T47D (cell line): ENCODE results near the gene MAGEB4.

ENCODE experiments used
- DNase-seq, 2 experiments: peaks; one replicate each; pipeline versions ENCODE4 v3.0.0 to v3.0.0-alpha.2; 2011 to 2012; ENCODE audit warnings: low read depth in 1 of 2, low spot score in 1 of 2
- JUND ChIP-seq: IDR thresholded peaks from 2 replicates; pipeline ENCODE4 v1.6.1; 2012; ENCODE audit warnings: low read depth
- in situ Hi-C: cut with HindIII; loops from 2 replicates; pipeline ENCODE4 v1.10.0; 2016; ENCODE audit warnings: low sequenced_read_pairs, low pct_unique_long_range_greater_than_20kb

Gene MAGEB4

DNA sequence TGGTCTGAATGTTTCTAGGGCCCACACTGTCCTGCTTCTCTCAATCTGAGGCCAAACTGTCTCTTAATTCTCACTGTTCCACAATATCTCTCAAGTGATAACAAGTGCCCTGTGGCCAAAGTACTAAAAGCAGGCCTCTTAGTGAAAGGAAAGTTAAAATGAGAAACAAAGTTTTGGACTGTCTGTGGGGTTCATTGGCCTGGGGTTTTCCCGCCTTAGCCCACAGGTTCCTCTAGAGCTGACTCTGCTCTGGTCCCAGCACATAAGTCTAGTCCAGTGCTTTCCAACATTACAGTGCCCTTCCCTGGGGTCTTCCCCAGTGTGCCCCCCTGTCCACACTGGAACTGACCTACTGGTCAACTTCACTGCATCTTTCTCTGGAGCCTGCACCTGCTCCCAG lies 11.5 kb downstream of the MAGEB4 start:
- DNase-seq, result no peak
- TF ChIP-seq JUND, result no peak
- in situ Hi-C loops, result no loop called here

DNA sequence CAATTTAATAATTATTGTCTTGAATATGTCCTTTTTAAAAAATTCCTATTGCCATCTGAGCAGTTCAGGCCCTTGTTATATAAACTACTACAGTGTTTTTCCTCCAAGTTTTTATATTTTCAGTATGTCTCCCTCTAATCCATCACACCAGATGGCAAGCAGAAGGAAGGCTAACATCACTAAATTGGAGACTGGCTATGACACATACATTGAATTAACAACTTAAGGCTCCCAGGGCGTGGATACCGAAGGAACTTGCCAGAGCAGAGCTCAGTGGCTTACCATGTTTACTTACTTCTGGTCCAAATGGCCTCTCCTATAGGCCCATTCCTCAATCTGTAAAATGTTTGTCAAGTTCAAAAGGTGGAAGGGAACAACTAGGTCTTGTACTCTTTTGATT lies 18.1 kb downstream of the MAGEB4 start:
- TF ChIP-seq JUND, result no peak
- in situ Hi-C loops, result no loop called here
- DNase-seq, result no peak

- in situ Hi-C loops, result no loop called here
- no peak for TF ChIP-seq JUND
- no peak for DNase-seq
Observed at GRCh38 chrX:30261012-30261411, 19.2 kb downstream of the MAGEB4 start.

- no peak for TF ChIP-seq JUND
- in situ Hi-C loops, result no loop called here
- no peak for DNase-seq
Observed at GRCh38 chrX:30262763-30263162, 21.0 kb downstream of the MAGEB4 start.

DNA sequence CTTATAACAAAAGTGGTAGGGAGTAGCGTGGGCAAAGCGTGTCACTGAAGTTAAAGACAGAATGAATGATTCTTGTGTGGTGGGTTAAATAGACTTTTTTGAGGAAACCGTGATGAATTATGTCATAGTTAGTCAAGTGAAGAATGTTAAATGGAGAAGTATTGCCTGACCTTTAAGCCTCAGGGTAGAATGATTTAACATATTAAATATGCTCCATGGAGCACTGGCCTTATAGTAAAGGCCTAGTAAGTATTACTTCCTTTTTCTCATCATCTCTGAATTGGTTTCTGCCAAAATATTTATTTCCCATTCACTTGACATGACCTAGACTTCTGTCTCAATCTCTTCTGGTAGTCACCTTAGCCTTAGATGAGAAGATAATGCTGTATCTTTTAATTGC lies 28.8 kb downstream of the MAGEB4 start:
- TF ChIP-seq JUND, result no peak
- in situ Hi-C loops, result no loop called here
- DNase-seq, result no peak

- in situ Hi-C loops, result no loop called here
- DNase-seq, result peak in 1 of 2 experiments; percentile 11
- no peak for TF ChIP-seq JUND
Observed at GRCh38 chrX:30275498-30275897, 33.7 kb downstream of the MAGEB4 start.

- no peak for TF ChIP-seq JUND
- no peak for DNase-seq
- in situ Hi-C loops, result no loop called here
Observed at GRCh38 chrX:30278365-30278764, 36.6 kb downstream of the MAGEB4 start.

- no peak for DNase-seq
- TF ChIP-seq JUND, result no peak
- in situ Hi-C loops, result no loop called here
Observed at GRCh38 chrX:30280428-30280827, 38.6 kb downstream of the MAGEB4 start.

GRCh38 chrX:30282527-30282926 lies 40.7 kb downstream of the MAGEB4 start:
- no peak for TF ChIP-seq JUND
- in situ Hi-C loops, result no loop called here
- no peak for DNase-seq

- DNase-seq, result peak in 1 of 2 experiments; percentile 1
- in situ Hi-C loops, result no loop called here
- no peak for TF ChIP-seq JUND
Observed at GRCh38 chrX:30283456-30284200, 41.8 kb downstream of the MAGEB4 start.
